Trophoblast cell (in vitro differentiated cells and primary cell): ENCODE measurements around the gene STK17A.

ENCODE experiments used
- DNase-seq, 2 donors: peaks; one replicate each; pipeline ENCODE4 v3.0.0-alpha.2; 2016
- H2AFZ ChIP-seq: 2 replicates; pipeline ENCODE4 v1.6.1; 2013; ENCODE audit warnings: low read length, moderate library complexity, mild to moderate bottlenecking; ENCODE audit not compliant: insufficient read depth, poor library complexity
- H2AK5ac ChIP-seq: 2 replicates; pipeline ENCODE4 v1.6.1; 2013; ENCODE audit warnings: mild to moderate bottlenecking, low read length
- H2BK120ac ChIP-seq: 2 replicates; pipeline ENCODE4 v1.6.1; 2013; ENCODE audit warnings: low read length, mild to moderate bottlenecking, moderate library complexity; ENCODE audit not compliant: insufficient read depth, poor library complexity
- H2BK12ac ChIP-seq: 2 replicates; pipeline ENCODE4 v1.6.1; 2013; ENCODE audit warnings: mild to moderate bottlenecking, low read length, moderate library complexity
- H2BK5ac ChIP-seq: 2 replicates; pipeline ENCODE4 v1.6.1; 2013; ENCODE audit warnings: low read length, low read depth, moderate library complexity, mild to moderate bottlenecking; ENCODE audit not compliant: poor library complexity
- H3K14ac ChIP-seq: 2 replicates; pipeline ENCODE4 v1.6.1; 2013; ENCODE audit warnings: mild to moderate bottlenecking, low read length
- H3K18ac ChIP-seq: 2 replicates; pipeline ENCODE4 v1.6.1; 2013; ENCODE audit warnings: mild to moderate bottlenecking, low read length
- H3K23ac ChIP-seq: 2 replicates; pipeline ENCODE4 v1.6.1; 2013; ENCODE audit warnings: low read length
- H3K27ac ChIP-seq: 2 replicates; pipeline ENCODE4 v1.5.1; 2013; ENCODE audit warnings: low read depth, mild to moderate bottlenecking, inconsistent platforms, low read length, moderate library complexity
- H3K27me3 ChIP-seq: 2 replicates; pipeline ENCODE4 v1.6.1; 2013; ENCODE audit warnings: inconsistent platforms, mild to moderate bottlenecking, low read length, moderate library complexity; ENCODE audit not compliant: insufficient read depth
- H3K36me3 ChIP-seq, 2 experiments: 1 replicate in 1 of 2; 2 replicates in 1 of 2; pipeline ENCODE4 v1.6.1; 2013; ENCODE audit warnings: low read length in 2 of 2, mild to moderate bottlenecking in 2 of 2, moderate library complexity in 1 of 2; ENCODE audit not compliant: insufficient read depth in 2 of 2, control insufficient read depth in 1 of 2
- H3K4ac ChIP-seq: 2 replicates; pipeline ENCODE4 v1.6.1; 2013; ENCODE audit warnings: low read depth, mild to moderate bottlenecking, low read length, moderate library complexity
- H3K4me1 ChIP-seq, 2 experiments: 1 replicate in 1 of 2; 2 replicates in 1 of 2; pipeline ENCODE4 v1.6.1; 2013; ENCODE audit warnings: low read length in 2 of 2, mild to moderate bottlenecking in 2 of 2, moderate library complexity in 1 of 2; ENCODE audit not compliant: insufficient read depth in 2 of 2, control insufficient read depth in 1 of 2
- H3K4me2 ChIP-seq: 2 replicates; pipeline ENCODE4 v1.6.1; 2013; ENCODE audit warnings: inconsistent platforms, mild to moderate bottlenecking, low read length, moderate library complexity
- H3K4me3 ChIP-seq: 2 replicates; pipeline ENCODE4 v1.5.1; 2013; ENCODE audit warnings: mild to moderate bottlenecking, low read depth, low read length, inconsistent platforms
- H3K79me1 ChIP-seq: one replicate; pipeline ENCODE4 v1.6.1; 2013; ENCODE audit warnings: low read length
- H3K79me2 ChIP-seq: 2 replicates; pipeline ENCODE4 v1.6.1; 2013; ENCODE audit warnings: low read length, mild to moderate bottlenecking; ENCODE audit not compliant: control insufficient read depth, insufficient read depth, poor library complexity
- H3K9ac ChIP-seq: 2 replicates; pipeline ENCODE4 v1.6.1; 2013; ENCODE audit warnings: mild to moderate bottlenecking, low read length
- H3K9me3 ChIP-seq: 2 replicates; pipeline ENCODE4 v1.6.1; 2013; ENCODE audit warnings: low read depth, mild to moderate bottlenecking, control low read depth, inconsistent platforms, low read length; ENCODE audit not compliant: insufficient read depth
- H4K12ac ChIP-seq: 2 replicates; pipeline ENCODE4 v1.6.1; 2013; ENCODE audit warnings: low read depth, mild to moderate bottlenecking, low read length, moderate library complexity
- H4K8ac ChIP-seq: 2 replicates; pipeline ENCODE4 v1.6.1; 2013; ENCODE audit warnings: low read depth, mild to moderate bottlenecking, low read length, moderate library complexity
- H4K91ac ChIP-seq: one replicate; pipeline ENCODE4 v1.6.1; 2013; ENCODE audit warnings: low read depth, mild to moderate bottlenecking, low read length, moderate library complexity
- WGBS: extraction: QIAGEN DNeasy Blood & Tissue Kit; methylation state at CpG from one replicate; pipeline ENCODE4 v1.1.7; 2013; ENCODE audit warnings: missing lambda C conversion rate; ENCODE audit not compliant: insufficient read length, insufficient coverage; ENCODE audit errors: extremely low coverage; 5-methylcytosine and 5-hydroxymethylcytosine counted together

The STK17A gene

DNA sequence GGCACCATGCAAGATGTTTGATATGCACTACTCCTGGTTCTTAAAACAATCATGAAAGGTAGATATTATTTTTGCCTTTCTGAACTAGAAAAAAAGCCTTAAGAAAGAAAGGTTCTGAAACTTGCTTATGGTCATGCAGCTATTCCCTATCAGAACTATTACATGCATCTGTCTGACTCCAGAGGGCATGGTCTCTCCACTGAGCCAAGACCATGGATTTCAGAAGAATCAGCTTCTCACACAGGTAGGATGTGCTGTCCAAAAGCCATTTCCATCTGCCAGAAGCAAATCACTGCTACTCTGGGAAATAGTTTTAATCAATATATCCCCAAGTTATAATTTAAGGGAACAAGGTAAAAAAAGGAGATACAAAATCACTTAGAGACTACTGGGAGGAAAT lies 69.5 kb downstream of the STK17A start:
- H2BK12ac ChIP-seq: no peak overlapping the region
- H3K4me3 ChIP-seq: no peak overlapping the region
- H2AK5ac ChIP-seq: no peak overlapping the region
- H3K23ac ChIP-seq: no peak overlapping the region
- H3K9me3 ChIP-seq: no peaks in the 10 kb centered on the region
- H3K18ac ChIP-seq: no peak overlapping the region
- H2BK120ac ChIP-seq: no peak overlapping the region
- no peak overlapping the region for H4K91ac ChIP-seq
- no peak overlapping the region for H4K12ac ChIP-seq
- peaks cover 1 to 2% of the 10 kb centered on the region in 2 experiments for H3K36me3 ChIP-seq
- no peak overlapping the region for H2AFZ ChIP-seq
- no peak overlapping the region for H4K8ac ChIP-seq
- peaks cover 3% of the 10 kb centered on the region for H3K79me2 ChIP-seq
- H3K79me1 ChIP-seq: peaks cover 5% of the 10 kb centered on the region
- H3K4ac ChIP-seq: no peak overlapping the region
- H3K9ac ChIP-seq: no peak overlapping the region
- H3K27me3 ChIP-seq: no peaks in the 10 kb centered on the region
- peaks cover 12 to 19% of the 10 kb centered on the region in 2 experiments for H3K4me1 ChIP-seq
- H3K4me2 ChIP-seq: no peak overlapping the region
- H3K14ac ChIP-seq: no peak overlapping the region
- no peak overlapping the region for H2BK5ac ChIP-seq
- H3K27ac ChIP-seq: no peak overlapping the region
- no peak for DNase-seq

GRCh38 chr7:43653466-43653865 lies 70.6 kb downstream of the STK17A start:
- no peak overlapping the region for H3K4ac ChIP-seq
- peaks cover 2% of the 10 kb centered on the region for H3K79me1 ChIP-seq
- no peak overlapping the region for H3K18ac ChIP-seq
- no peak overlapping the region for H3K23ac ChIP-seq
- no peak overlapping the region for H2BK5ac ChIP-seq
- H3K4me3 ChIP-seq: no peak overlapping the region
- H4K12ac ChIP-seq: no peak overlapping the region
- no peak overlapping the region for H4K91ac ChIP-seq
- DNase-seq: no peak
- H2AFZ ChIP-seq: no peak overlapping the region
- H2BK12ac ChIP-seq: no peak overlapping the region
- H3K27ac ChIP-seq: no peak overlapping the region
- no peaks in the 10 kb centered on the region for H3K79me2 ChIP-seq
- no peaks in the 10 kb centered on the region for H3K27me3 ChIP-seq
- WGBS: no CpG with 5 or more reads among the region's 4 CpGs
- no peak overlapping the region for H3K9ac ChIP-seq
- no peak overlapping the region for H3K4me2 ChIP-seq
- no peak overlapping the region for H3K14ac ChIP-seq
- H2BK120ac ChIP-seq: no peak overlapping the region
- H2AK5ac ChIP-seq: no peak overlapping the region
- peaks cover 0 to 1% of the 10 kb centered on the region in 2 experiments for H3K36me3 ChIP-seq
- H4K8ac ChIP-seq: no peak overlapping the region
- no peaks in the 10 kb centered on the region for H3K9me3 ChIP-seq
- H3K4me1 ChIP-seq: peaks cover 5 to 11% of the 10 kb centered on the region in 2 experiments

DNA sequence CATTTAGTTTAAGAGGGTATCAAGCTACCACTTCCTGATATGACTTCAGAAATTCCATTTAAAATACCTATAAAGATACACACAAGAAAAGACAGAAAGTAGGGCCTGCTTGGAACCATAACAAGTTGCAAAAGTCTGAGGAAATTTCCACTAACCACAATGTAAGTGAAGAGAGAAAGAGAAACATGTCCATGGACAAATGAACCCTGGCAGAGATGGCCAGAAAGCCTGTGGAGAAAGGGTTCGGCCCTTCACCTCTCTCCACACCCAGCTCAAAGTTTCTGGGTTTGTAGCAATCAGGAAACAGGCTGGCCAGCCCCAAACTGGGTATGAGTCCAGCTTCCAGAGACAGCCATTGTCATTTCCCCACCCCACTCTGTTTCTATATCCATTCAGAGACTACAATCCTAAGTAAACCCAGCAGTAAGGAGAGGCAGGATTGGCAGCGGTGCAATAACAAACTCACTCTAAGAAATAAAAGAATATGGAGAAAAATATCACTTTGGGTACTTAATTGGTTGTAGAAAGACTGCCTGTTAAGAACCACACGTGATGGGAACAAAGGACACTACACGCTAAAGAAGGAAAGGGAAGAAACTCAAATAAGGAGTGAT lies 71.1 kb downstream of the STK17A start:
- no peak overlapping the region for H3K14ac ChIP-seq
- WGBS: no CpG with 5 or more reads among the region's 4 CpGs
- H3K27me3 ChIP-seq: no peaks in the 10 kb centered on the region
- H2AK5ac ChIP-seq: no peak overlapping the region
- H3K9ac ChIP-seq: no peak overlapping the region
- no peak overlapping the region for H3K18ac ChIP-seq
- peaks cover 0 to 4% of the 10 kb centered on the region in 2 experiments for H3K36me3 ChIP-seq
- no peaks in the 10 kb centered on the region for H3K79me2 ChIP-seq
- no peak overlapping the region for H4K91ac ChIP-seq
- no peak overlapping the region for H2AFZ ChIP-seq
- DNase-seq: no peak
- no peak overlapping the region for H4K8ac ChIP-seq
- no peak overlapping the region for H3K4me2 ChIP-seq
- no peaks in the 10 kb centered on the region for H3K9me3 ChIP-seq
- no peak overlapping the region for H4K12ac ChIP-seq
- no peak overlapping the region for H2BK120ac ChIP-seq
- peaks cover 5 to 10% of the 10 kb centered on the region in 2 experiments for H3K4me1 ChIP-seq
- H2BK5ac ChIP-seq: no peak overlapping the region
- peaks cover 2% of the 10 kb centered on the region for H3K79me1 ChIP-seq
- H3K4me3 ChIP-seq: no peak overlapping the region
- no peak overlapping the region for H3K27ac ChIP-seq
- H2BK12ac ChIP-seq: no peak overlapping the region
- H3K4ac ChIP-seq: no peak overlapping the region
- no peak overlapping the region for H3K23ac ChIP-seq

DNA sequence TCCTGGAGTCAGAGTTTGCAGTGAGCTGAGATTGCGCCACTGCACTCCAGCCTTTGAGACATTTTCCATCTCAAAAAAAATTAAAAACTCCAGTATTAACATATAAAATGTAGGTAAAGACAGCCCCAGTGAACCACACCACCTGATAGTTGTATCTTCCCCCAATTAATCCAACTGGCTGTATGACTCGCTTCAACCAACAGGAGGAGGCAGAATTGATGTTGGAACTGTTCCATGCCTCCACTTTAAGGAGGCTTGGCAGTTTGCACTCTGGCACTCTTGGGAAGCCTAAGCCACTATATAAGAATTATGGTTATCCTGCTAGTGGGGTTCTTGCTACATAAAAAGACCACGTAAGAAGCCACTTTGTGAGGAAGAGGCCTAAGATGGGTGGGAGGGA lies 72.7 kb downstream of the STK17A start:
- no peak for DNase-seq
- Histone ChIP-seq H4K8ac (no peak overlapping the region), H3K4me2 (no peak overlapping the region), H3K36me3 (peaks cover 0 to 4% of the 10 kb centered on the region in 2 experiments), H2BK120ac (no peak overlapping the region), H2AFZ (no peak overlapping the region), H3K14ac (no peak overlapping the region), H2BK5ac (no peak overlapping the region), H2AK5ac (no peak overlapping the region), H3K4me1 (peaks cover 0 to 4% of the 10 kb centered on the region in 2 experiments), H3K27ac (no peak overlapping the region), H3K79me1 (no peaks in the 10 kb centered on the region), H3K4me3 (no peak overlapping the region), H3K27me3 (no peaks in the 10 kb centered on the region), H4K12ac (no peak overlapping the region), H3K18ac (no peak overlapping the region), H3K9me3 (no peaks in the 10 kb centered on the region), H3K9ac (no peak overlapping the region), H3K79me2 (no peaks in the 10 kb centered on the region), H3K4ac (no peak overlapping the region), H2BK12ac (no peak overlapping the region), H3K23ac (no peak overlapping the region), H4K91ac (no peak overlapping the region)
- WGBS: no CpG with 5 or more reads among the region's 3 CpGs
